Osteoblast (primary cell): ENCODE results near the gene KLHL25. TPM values are rescaled to one million over a fixed set of nuclear protein-coding genes. Genes with fewer than 3 reads are reported as not detected.

Experiments used
- DNase-seq: peaks from one replicate; pipeline ENCODE4 v3.0.0; 2011; ENCODE audit warnings: low spot score, mixed read lengths; ENCODE audit not compliant: insufficient read length; ENCODE audit errors: missing footprints
- H2AFZ ChIP-seq: 2 replicates; pipeline ENCODE4 v1.6.0; 2011; ENCODE audit warnings: mild to moderate bottlenecking, low read length
- H3K27ac ChIP-seq: 2 replicates; pipeline ENCODE4 v1.5.1; 2011; ENCODE audit warnings: mild to moderate bottlenecking, low read depth, low read length, moderate library complexity
- H3K27me3 ChIP-seq: 2 replicates; pipeline ENCODE4 v1.6.0; 2012; ENCODE audit warnings: mild to moderate bottlenecking, control low read depth, inconsistent platforms, low read length, moderate library complexity; ENCODE audit not compliant: insufficient read depth
- H3K36me3 ChIP-seq: 2 replicates; pipeline ENCODE4 v1.5.1; 2011; ENCODE audit warnings: mild to moderate bottlenecking, low read length, control low read depth, moderate library complexity; ENCODE audit not compliant: insufficient read depth
- H3K4me1 ChIP-seq: 2 replicates; pipeline ENCODE4 v1.5.1; 2011; ENCODE audit warnings: mild to moderate bottlenecking, low read length, control low read depth, moderate library complexity; ENCODE audit not compliant: insufficient read depth
- H3K4me2 ChIP-seq: 2 replicates; pipeline ENCODE4 v1.6.0; 2011; ENCODE audit warnings: mild to moderate bottlenecking, low read length; ENCODE audit not compliant: insufficient read depth
- H3K4me3 ChIP-seq: fragments of 200-600 bp; sonication (generic); 3 replicates; pipeline ENCODE4 v1.5.1; 2012; ENCODE audit warnings: mild to moderate bottlenecking, low read length, inconsistent platforms; ENCODE audit not compliant: insufficient read depth
- H3K79me2 ChIP-seq: 2 replicates; pipeline ENCODE4 v1.6.0; 2012; ENCODE audit warnings: mild to moderate bottlenecking, low read length, control low read depth, inconsistent platforms; ENCODE audit not compliant: insufficient read depth
- H3K9me3 ChIP-seq: 2 replicates; pipeline ENCODE4 v1.5.1; 2011; ENCODE audit warnings: low read depth, low read length, control low read depth
- H4K20me1 ChIP-seq: 2 replicates; pipeline ENCODE4 v1.6.0; 2012; ENCODE audit warnings: mild to moderate bottlenecking, low read length, control low read depth; ENCODE audit not compliant: insufficient read depth
- CTCF ChIP-seq: IDR thresholded peaks from 2 replicates; pipeline ENCODE4 v1.5.1; 2011; ENCODE audit warnings: mild to moderate bottlenecking, low read depth, low read length, moderate library complexity; ENCODE audit errors: extremely low read depth
- total RNA-seq: library from RNA; depleted of rRNA; stranded (reverse); fragments of >200 nt; gene quantifications from 2 replicates; pipeline ENCODE4 v1.2.3, GENCODE V29; 2012

KLHL25 gene
- total RNA-seq, 1 donor = 4.3 TPM

GRCh38 chr15:85757939-85758654 is 36.6 kb downstream of the KLHL25 start:
- Histone ChIP-seq H4K20me1 (peaks cover 11% of the 10 kb centered on the region), H3K79me2 (no peaks in the 10 kb centered on the region), H3K27ac (no peak overlapping the region), H3K4me1 (no peaks in the 10 kb centered on the region), H3K4me2 (no peak overlapping the region), H3K9me3 (no peaks in the 10 kb centered on the region), H3K27me3 (no peaks in the 10 kb centered on the region), H3K4me3 (no peak overlapping the region), H2AFZ (no peak overlapping the region), H3K36me3 (no peaks in the 10 kb centered on the region)
- DNase-seq = peak; percentile 57
- no peak for TF ChIP-seq CTCF

GRCh38 chr15:85757073-85757938 is 37.4 kb downstream of the KLHL25 start:
- Histone ChIP-seq H3K79me2 (no peaks in the 10 kb centered on the region), H4K20me1 (peaks cover 3% of the 10 kb centered on the region), H3K4me3 (no peak overlapping the region), H3K9me3 (no peaks in the 10 kb centered on the region), H3K27me3 (no peaks in the 10 kb centered on the region), H3K27ac (no peak overlapping the region), H2AFZ (no peak overlapping the region), H3K36me3 (no peaks in the 10 kb centered on the region), H3K4me2 (no peak overlapping the region), H3K4me1 (no peaks in the 10 kb centered on the region)
- DNase-seq = peak; percentile 65
- TF ChIP-seq CTCF = no peak

GRCh38 chr15:85756411-85757072 is 38.2 kb downstream of the KLHL25 start:
- no peak overlapping the region for H3K4me3 ChIP-seq
- no peaks in the 10 kb centered on the region for H4K20me1 ChIP-seq
- H3K36me3 ChIP-seq = no peaks in the 10 kb centered on the region
- no peak overlapping the region for H3K27ac ChIP-seq
- no peak overlapping the region for H3K4me2 ChIP-seq
- H3K79me2 ChIP-seq = no peaks in the 10 kb centered on the region
- TF ChIP-seq CTCF = no peak
- no peaks in the 10 kb centered on the region for H3K27me3 ChIP-seq
- H3K9me3 ChIP-seq = no peaks in the 10 kb centered on the region
- no peaks in the 10 kb centered on the region for H3K4me1 ChIP-seq
- peak; percentile 89 for DNase-seq
- H2AFZ ChIP-seq = no peak overlapping the region
